Panc1 (cell line): ENCODE data around the gene GSTM3. TPM values are rescaled to one million over a fixed set of nuclear protein-coding genes. Genes with fewer than 3 reads are reported as not detected.
A peak's percentile ranks its signal among the peaks of the same experiment; 100 is the strongest.

Experiments used
- ATAC-seq: fragments of 200-7000 bp; cut with Tn5 transposase; 2 replicates; pipeline ENCODE4 v1.9.1; 2020; ENCODE audit warnings: mild to moderate bottlenecking, moderate library complexity
- BruUV-seq: library from RNA; stranded (reverse); fragments of 400-500 nt; replicated peaks from 2 replicates; lab custom pipeline; 2021; lab: Mats Ljungman, UMichigan
- CTCF ChIA-PET: fragments of 300-600 bp; sonication (Branson Sonifier 250); formaldehyde crosslinking; loops from one replicate; lab custom pipeline; 2022; ENCODE audit warnings: antibody characterized with exemption; lab: Charles Lee
- POLR2A ChIA-PET: fragments of 300-600 bp; sonication (Branson Sonifier 250); formaldehyde crosslinking; loops from one replicate; lab custom pipeline; 2022; ENCODE audit warnings: antibody characterized with exemption; lab: Charles Lee
- DNase-seq: peaks from one replicate; pipeline ENCODE4 v3.0.0-alpha.2; 2010; ENCODE audit warnings: low read depth, low spot score
- H3K27ac ChIP-seq: 2 replicates; pipeline ENCODE4 v1.5.1; 2011; ENCODE audit warnings: mild to moderate bottlenecking, low read length, inconsistent platforms
- H3K27me3 ChIP-seq: fragments of 200-500 bp; sonication (Bioruptor generic); 2 replicates; pipeline ENCODE4 v1.6.0; 2014; ENCODE audit warnings: low read length, inconsistent platforms; ENCODE audit not compliant: control insufficient read depth, insufficient read depth
- H3K36me3 ChIP-seq: fragments of 200-500 bp; sonication (Bioruptor generic); 2 replicates; pipeline ENCODE4 v1.5.1; 2014; ENCODE audit warnings: inconsistent platforms, mild to moderate bottlenecking, low read length, moderate library complexity; ENCODE audit not compliant: control insufficient read depth, insufficient read depth
- H3K4me1 ChIP-seq: 2 replicates; pipeline ENCODE4 v1.5.1; 2011; ENCODE audit warnings: inconsistent platforms, mild to moderate bottlenecking, low read length, moderate library complexity; ENCODE audit not compliant: control insufficient read depth, insufficient read depth
- H3K4me3 ChIP-seq, 2 experiments: 2 replicates each; pipeline ENCODE4 v1.5.1; 2011 to 2012; ENCODE audit warnings: low read depth in 2 of 2, low read length in 2 of 2, mild to moderate bottlenecking in 2 of 2, inconsistent platforms in 1 of 2, moderate library complexity in 1 of 2
- H3K9me3 ChIP-seq: fragments of 200-500 bp; sonication (Bioruptor generic); 2 replicates; pipeline ENCODE4 v1.5.1; 2014; ENCODE audit warnings: low read depth, mild to moderate bottlenecking, inconsistent platforms, low read length, moderate library complexity; ENCODE audit not compliant: control insufficient read depth, insufficient read depth
- CTCF ChIP-seq: fragments of 450-650 bp; IDR thresholded peaks from 2 replicates; pipeline ENCODE4 v1.5.1; 2017; ENCODE audit warnings: mild to moderate bottlenecking
- POLR2AphosphoS5 ChIP-seq: IDR thresholded peaks from 2 replicates; pipeline ENCODE4 v1.6.1; 2012; ENCODE audit warnings: mild to moderate bottlenecking, low read depth, low read length, moderate library complexity
- REST ChIP-seq, 2 experiments: IDR thresholded peaks; 2 replicates each; pipeline ENCODE4 v1.6.1; 2011 to 2012; ENCODE audit warnings: low read depth in 2 of 2, control low read depth in 1 of 2, low read length in 1 of 2, mild to moderate bottlenecking in 1 of 2, moderate library complexity in 1 of 2; ENCODE audit not compliant: insufficient read depth in 1 of 2
- SIN3A ChIP-seq: IDR thresholded peaks from 2 replicates; pipeline ENCODE4 v1.6.1; 2012; ENCODE audit warnings: low read depth, mild to moderate bottlenecking, low read length, moderate library complexity, borderline replicate concordance; ENCODE audit not compliant: insufficient read depth
- TCF7L2 ChIP-seq: IDR thresholded peaks from 2 replicates; pipeline ENCODE4 v1.6.1; 2011; ENCODE audit warnings: mild to moderate bottlenecking, low read depth, low read length, inconsistent platforms
- in situ Hi-C: cut with HindIII; loops from 2 replicates; pipeline ENCODE4 v1.10.0; 2016; ENCODE audit warnings: low sequenced_read_pairs, low pct_unique_long_range_greater_than_20kb
- intact Hi-C: fragments of 100-400 bp; cut with micrococcal nuclease; formaldehyde crosslinking; loops from one replicate; pipeline ENCODE4 v1.10.0; 2022; ENCODE audit not compliant: unreplicated experiment
- total RNA-seq: library from RNA; stranded (reverse); gene quantifications from one replicate; pipeline ENCODE4 v1.2.1, GENCODE V29; 2021; ENCODE audit not compliant: unreplicated experiment

The GSTM3 gene
- total RNA-seq, 1 experiment from 2014 or later = 93.1 TPM

GRCh38 chr1:109725510-109725909 lies 15.3 kb downstream of the GSTM3 start:
- Histone ChIP-seq H3K27ac (no peak overlapping the region), H3K4me1 (no peaks in the 10 kb centered on the region), H3K27me3 (no peaks in the 10 kb centered on the region), H3K9me3 (peaks cover 2% of the 10 kb centered on the region; the same call in 1 of the 2 replicates), H3K36me3 (no peaks in the 10 kb centered on the region), H3K4me3 (no peak overlapping the region)
- ChIA-PET POLR2A (no interaction called here), CTCF (no interaction called here)
- in situ Hi-C loops = no loop called here
- DNase-seq (no peak), ATAC-seq (peak; percentile 34; the same call in 1 of the 2 replicates)
- TF ChIP-seq POLR2AphosphoS5 = no peak
- no TSS peak for BruUV-seq
- intact Hi-C loops = no loop called here

- intact Hi-C loops (no loop called here), in situ Hi-C loops (no loop called here)
- no peak for ATAC-seq
- H3K27ac ChIP-seq = no peak overlapping the region
- H3K27me3 ChIP-seq = no peaks in the 10 kb centered on the region
- CTCF ChIA-PET = no interaction called here
- H3K4me3 ChIP-seq = no peak overlapping the region
- DNase-seq = no peak
- no peaks in the 10 kb centered on the region for H3K36me3 ChIP-seq
- TF ChIP-seq SIN3A (no peak), POLR2AphosphoS5 (no peak), CTCF (no peak), REST (IDR thresholded peaks at IDR 0.05; ENCODE audit: insufficient read depth in 1 of 2, low read depth in 2 of 2, low read length in 1 of 2) (no peak), TCF7L2 (no peak)
- H3K4me1 ChIP-seq = no peaks in the 10 kb centered on the region
- peaks cover 2% of the 10 kb centered on the region; the same call in 1 of the 2 replicates for H3K9me3 ChIP-seq
- BruUV-seq = no TSS peak
- POLR2A ChIA-PET = no interaction called here
Measured at GRCh38 chr1:109724933-109725332, 15.9 kb downstream of the GSTM3 start.

GRCh38 chr1:109722908-109723691 lies 17.7 kb downstream of the GSTM3 start:
- no peak for ATAC-seq
- POLR2A ChIA-PET = no interaction called here
- Histone ChIP-seq H3K4me1 (no peaks in the 10 kb centered on the region), H3K36me3 (no peaks in the 10 kb centered on the region), H3K27ac (no peak overlapping the region), H3K27me3 (no peaks in the 10 kb centered on the region), H3K9me3 (peaks cover 2% of the 10 kb centered on the region; the same call in 1 of the 2 replicates), H3K4me3 (no peak overlapping the region)
- intact Hi-C loops (no loop called here), in situ Hi-C loops (no loop called here)
- no peak for DNase-seq
- CTCF ChIA-PET = no interaction called here
- no TSS peak for BruUV-seq
- TF ChIP-seq POLR2AphosphoS5 = no peak
- no peak for TF ChIP-seq REST (IDR thresholded peaks at IDR 0.05; ENCODE audit: insufficient read depth in 1 of 2, low read depth in 2 of 2, low read length in 1 of 2)
- TF ChIP-seq TCF7L2 = no peak
- TF ChIP-seq SIN3A = no peak
- no peak for TF ChIP-seq CTCF
